Duodenal mucosa (tissue), 2 donors: ENCODE measurements around the gene TECPR2.
"Not testable (repeated sequence)": the region's sequence is repeated elsewhere in the genome, so short reads cannot be mapped to it uniquely, and the experiment has no call there.

ENCODE experiments used
- H3K27ac ChIP-seq: one replicate; pipeline ENCODE4 v1.7.0; 2013; ENCODE audit warnings: low read depth, low read length
- H3K27me3 ChIP-seq, 2 donors: one replicate each; pipeline ENCODE4 v1.7.0; 2013; ENCODE audit warnings: low read length in 2 of 2, control low read depth in 1 of 2; ENCODE audit not compliant: insufficient read depth in 2 of 2, control insufficient read depth in 1 of 2
- H3K36me3 ChIP-seq, 2 donors: one replicate each; pipeline ENCODE4 v1.7.0; 2013; ENCODE audit warnings: low read length in 2 of 2, control low read depth in 1 of 2; ENCODE audit not compliant: insufficient read depth in 2 of 2, control insufficient read depth in 1 of 2
- H3K4me1 ChIP-seq, 2 donors: one replicate each; pipeline ENCODE4 v1.7.0; 2013; ENCODE audit warnings: low read length in 2 of 2, control low read depth in 1 of 2; ENCODE audit not compliant: insufficient read depth in 2 of 2, control insufficient read depth in 1 of 2
- H3K4me3 ChIP-seq, 2 donors: one replicate each; pipeline ENCODE4 v1.7.0; 2013; ENCODE audit warnings: low read length in 2 of 2, low read depth in 1 of 2
- H3K9ac ChIP-seq, 2 donors: one replicate each; pipeline ENCODE4 v1.7.0; 2013; ENCODE audit warnings: low read length in 2 of 2, low read depth in 1 of 2
- H3K9me3 ChIP-seq, 2 donors: one replicate each; pipeline ENCODE4 v1.7.0; 2013; ENCODE audit warnings: low read length in 2 of 2, control low read depth in 1 of 2; ENCODE audit not compliant: control insufficient read depth in 1 of 2

The TECPR2 gene

GRCh38 chr14:102348376-102348775 is 14.4 kb upstream of the TECPR2 start:
- Histone ChIP-seq H3K9ac (no peak overlapping the region), H3K9me3 (no peaks in the 10 kb centered on the region), H3K4me1 (no peaks in the 10 kb centered on the region), H3K4me3 (no peak overlapping the region), H3K27me3 (no peaks in the 10 kb centered on the region), H3K27ac (no peak overlapping the region), H3K36me3 (peaks cover 34 to 69% of the 10 kb centered on the region in 2 donors)

GRCh38 chr14:102351023-102351422 is 11.7 kb upstream of the TECPR2 start:
- Histone ChIP-seq H3K9ac (no peak overlapping the region), H3K27ac (peak overlapping the region; percentile 25), H3K4me1 (no peaks in the 10 kb centered on the region), H3K4me3 (no peak overlapping the region), H3K36me3 (peaks cover 19 to 75% of the 10 kb centered on the region in 2 donors), H3K9me3 (no peaks in the 10 kb centered on the region), H3K27me3 (no peaks in the 10 kb centered on the region)

GRCh38 chr14:102351593-102351992 is 11.1 kb upstream of the TECPR2 start:
- not testable (repeated sequence) for H3K4me3 ChIP-seq, H3K4me1 ChIP-seq, H3K27me3 ChIP-seq, H3K9ac ChIP-seq, H3K9me3 ChIP-seq
- Histone ChIP-seq H3K27ac (peak overlapping the region; percentile 25), H3K36me3 (peaks cover 19 to 74% of the 10 kb centered on the region in 2 donors)

DNA sequence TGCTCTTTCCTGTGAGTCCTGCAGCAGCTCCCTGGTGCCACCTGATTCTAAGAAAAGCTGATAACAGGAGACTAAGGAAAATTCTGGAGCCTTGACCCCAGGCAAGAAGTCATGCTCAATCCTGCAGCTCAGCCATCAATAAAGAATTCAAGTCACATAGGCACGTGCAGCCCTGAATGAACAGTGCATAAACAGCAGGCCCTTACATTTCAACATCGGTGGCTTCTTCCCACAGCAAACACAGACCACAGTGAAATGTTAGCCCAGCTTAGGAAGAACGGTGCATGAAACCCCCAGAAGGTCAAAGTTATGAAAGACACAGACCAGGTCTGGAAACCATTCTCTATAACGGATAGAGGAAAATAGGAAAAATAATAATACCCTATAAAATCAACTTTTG is 10.5 kb upstream of the TECPR2 start:
- Histone ChIP-seq H3K9me3 (no peaks in the 10 kb centered on the region), H3K4me1 (no peaks in the 10 kb centered on the region), H3K27me3 (no peaks in the 10 kb centered on the region), H3K27ac (no peak overlapping the region), H3K4me3 (no peak overlapping the region), H3K9ac (no peak overlapping the region), H3K36me3 (peaks cover 19 to 74% of the 10 kb centered on the region in 2 donors)

DNA sequence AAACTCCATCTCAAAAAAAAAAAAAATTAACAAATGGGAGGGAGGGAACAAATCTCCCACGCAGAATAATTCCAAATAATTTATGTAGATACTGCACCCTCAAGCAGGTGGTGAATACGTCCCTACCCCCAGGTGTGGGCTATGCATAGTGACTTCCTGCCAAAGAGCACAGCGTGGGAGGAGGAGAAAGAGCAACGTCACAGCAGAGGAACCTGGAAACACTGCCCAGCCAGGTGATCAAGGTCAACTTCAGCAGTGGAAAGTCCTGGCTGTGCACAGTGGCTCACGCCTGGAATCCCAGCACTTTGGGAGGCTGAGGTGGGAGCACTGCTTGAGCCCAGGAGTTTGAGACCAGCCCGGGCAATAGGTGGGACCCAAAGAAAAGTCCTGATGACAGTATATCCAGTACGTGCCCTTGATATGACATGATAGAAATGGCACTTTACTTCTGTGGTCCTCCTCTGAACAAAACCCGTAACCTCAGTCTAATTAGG is 9.6 kb upstream of the TECPR2 start:
- no peak overlapping the region for H3K27ac ChIP-seq
- H3K9ac ChIP-seq, result no peak overlapping the region
- H3K4me1 ChIP-seq, result no peaks in the 10 kb centered on the region
- peaks cover 11 to 74% of the 10 kb centered on the region in 2 donors for H3K36me3 ChIP-seq
- H3K4me3 ChIP-seq, result no peak overlapping the region
- H3K27me3 ChIP-seq, result no peaks in the 10 kb centered on the region
- H3K9me3 ChIP-seq, result no peaks in the 10 kb centered on the region

GRCh38 chr14:102356280-102356679 is 6.5 kb upstream of the TECPR2 start:
- H3K4me1 ChIP-seq, result no peaks in the 10 kb centered on the region
- H3K27ac ChIP-seq, result no peak overlapping the region
- H3K9ac ChIP-seq, result no peak overlapping the region
- no peaks in the 10 kb centered on the region for H3K9me3 ChIP-seq
- no peak overlapping the region for H3K4me3 ChIP-seq
- peaks cover 7 to 74% of the 10 kb centered on the region in 2 donors for H3K36me3 ChIP-seq
- H3K27me3 ChIP-seq, result no peaks in the 10 kb centered on the region

DNA sequence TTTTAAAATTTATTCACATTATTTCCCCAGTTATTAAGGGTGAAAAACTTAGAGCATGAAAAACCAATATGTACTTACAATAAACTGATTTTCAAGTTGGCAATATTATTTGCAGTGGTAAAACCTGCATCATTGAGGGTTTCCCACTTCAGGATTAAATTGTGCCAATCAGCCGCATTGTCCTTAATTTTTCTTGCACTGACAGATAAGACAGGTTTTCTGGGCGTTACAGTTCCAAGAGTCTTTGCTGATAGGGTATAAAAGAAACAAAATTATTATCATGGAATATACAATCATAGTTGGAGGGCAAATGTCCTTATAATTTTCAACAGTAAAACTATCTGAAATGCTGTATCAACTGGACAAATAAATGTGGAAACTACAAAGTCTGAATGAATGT is 3.4 kb upstream of the TECPR2 start:
- Histone ChIP-seq H3K4me1 (peaks cover 18 to 20% of the 10 kb centered on the region in 2 donors), H3K4me3 (no peak overlapping the region), H3K27me3 (no peaks in the 10 kb centered on the region), H3K36me3 (peaks cover 2 to 54% of the 10 kb centered on the region in 2 donors), H3K9me3 (no peaks in the 10 kb centered on the region), H3K27ac (no peak overlapping the region), H3K9ac (no peak overlapping the region)

GRCh38 chr14:102360388-102360787 is 2.4 kb upstream of the TECPR2 start:
- peaks cover 19 to 20% of the 10 kb centered on the region in 2 donors for H3K4me1 ChIP-seq
- H3K9me3 ChIP-seq, result no peaks in the 10 kb centered on the region
- H3K27ac ChIP-seq, result no peak overlapping the region
- H3K9ac ChIP-seq, result no peak overlapping the region
- H3K4me3 ChIP-seq, result no peak overlapping the region
- H3K36me3 ChIP-seq, result peaks cover 2 to 44% of the 10 kb centered on the region in 2 donors
- no peaks in the 10 kb centered on the region for H3K27me3 ChIP-seq

- no peaks in the 10 kb centered on the region for H3K27me3 ChIP-seq
- peaks cover 19 to 20% of the 10 kb centered on the region in 2 donors for H3K4me1 ChIP-seq
- peak overlapping the region; percentile 95 to 99 for H3K4me3 ChIP-seq
- peak overlapping the region; percentile 88 to 90 for H3K9ac ChIP-seq
- H3K9me3 ChIP-seq, result no peaks in the 10 kb centered on the region
- peak overlapping the region; percentile 91 for H3K27ac ChIP-seq
- peaks cover 0 to 29% of the 10 kb centered on the region in 2 donors for H3K36me3 ChIP-seq
These were observed 657 bp upstream of the TECPR2 start for GRCh38 chr14:102362084-102362483.

- H3K9ac ChIP-seq, result peak overlapping the region; percentile 88 to 90
- peak overlapping the region; percentile 95 to 99 for H3K4me3 ChIP-seq
- H3K27me3 ChIP-seq, result no peaks in the 10 kb centered on the region
- peaks cover 0 to 16% of the 10 kb centered on the region in 2 donors for H3K36me3 ChIP-seq
- H3K9me3 ChIP-seq, result no peaks in the 10 kb centered on the region
- peak overlapping the region; percentile 68 for H3K27ac ChIP-seq
- H3K4me1 ChIP-seq, result peaks cover 19 to 20% of the 10 kb centered on the region in 2 donors
These were observed 622 bp downstream of the TECPR2 start for GRCh38 chr14:102363182-102363943.
